Vagina (tissue), 2 donors: ENCODE measurements around the gene XKR7.

Experiments
- CTCF ChIP-seq, 3 experiments: fragments of 450-650 bp in 2 of 3; fragments of 200-600 bp in 1 of 3; sonication (generic) in 1 of 3; IDR thresholded peaks; one replicate each; pipeline ENCODE4 v1.5.1; 2017 to 2019; ENCODE audit warnings: antibody characterized with exemption in 3 of 3, mild to moderate bottlenecking in 2 of 3, moderate library complexity in 2 of 3
- POLR2AphosphoS5 ChIP-seq, 2 donors: sonication (generic); formaldehyde crosslinking; IDR thresholded peaks; one replicate each; pipeline ENCODE4 v1.9.0; 2017; ENCODE audit warnings: antibody characterized with exemption in 2 of 2, mild to moderate bottlenecking in 2 of 2, low read depth in 1 of 2; ENCODE audit not compliant: insufficient read depth in 1 of 2

GRCh38 chr20:32045999-32046398 lies 78.0 kb downstream of the XKR7 start:
- TF ChIP-seq CTCF (IDR thresholded peaks at IDR 0.05) (no peak), POLR2AphosphoS5 (IDR thresholded peaks at IDR 0.05; ENCODE audit: insufficient read depth in 1 of 2, low read depth in 1 of 2) (no peak)
